ENCODE data around the gene COL4A2.

DNA sequence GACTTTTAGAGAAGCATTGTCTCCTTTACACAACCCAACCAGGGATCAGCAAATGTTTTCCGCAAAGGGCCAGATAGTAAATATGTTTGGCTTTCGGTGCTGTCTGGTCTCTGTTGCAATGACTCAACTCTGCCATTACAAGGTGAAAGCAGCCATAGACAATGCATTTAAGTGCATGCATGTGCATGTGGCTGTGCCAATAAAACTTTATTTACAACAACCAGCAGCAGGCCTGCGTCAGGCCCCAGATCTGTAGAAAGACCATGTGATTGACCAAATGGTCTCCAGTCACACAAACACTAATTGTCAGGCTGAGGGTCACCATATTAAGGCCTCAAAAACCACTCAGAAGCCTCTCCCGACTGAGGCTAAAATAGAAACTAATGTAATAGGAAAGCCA, 246.3 kb downstream of the COL4A2 start:
- TF ChIP-seq CTCF (conservative IDR thresholded peaks at IDR 0.05; ENCODE audit: low read length) (no peak), EZH2phosphoT487 (IDR thresholded peaks at IDR 0.05; ENCODE audit: borderline replicate concordance) (no peak)
